H1 (cell line): ENCODE data around the gene ASIC1. TPM values are rescaled to one million over a fixed set of nuclear protein-coding genes. Genes with fewer than 3 reads are reported as not detected.

Experiments
- CTCF ChIA-PET: fragments of 300-600 bp; sonication (Branson Sonifier 250); formaldehyde crosslinking; loops from one replicate; lab custom pipeline; 2021; ENCODE audit not compliant: partially characterized antibody; lab: Charles Lee
- POLR2A ChIA-PET: fragments of 300-600 bp; sonication (Branson Sonifier 250); formaldehyde crosslinking; loops from one replicate; lab custom pipeline; 2021; ENCODE audit warnings: inconsistent platforms; ENCODE audit not compliant: partially characterized antibody; lab: Charles Lee
- DNase-seq, 2 experiments: peaks; one replicate each; pipeline versions ENCODE4 v3.0.0 to v3.0.0-alpha.2; 2010 to 2022; ENCODE audit warnings: low spot score in 2 of 2, low read depth in 1 of 2, mixed read lengths in 1 of 2
- FAIRE-seq: peaks from 2 replicates; lab custom pipeline; 2011; peaks lifted over from hg19 to GRCh38; lab: Jason Lieb, UNC
- H2AFZ ChIP-seq: 2 replicates; pipeline ENCODE4 v1.8.1; 2012; ENCODE audit warnings: low read length, inconsistent platforms
- H2AK5ac ChIP-seq: 2 replicates; pipeline ENCODE4 v1.6.1; 2013; ENCODE audit warnings: low read depth, low read length
- H2BK120ac ChIP-seq: replicated peaks from 2 replicates; pipeline ENCODE3; 2013; ENCODE audit warnings: low read depth, low read length, inconsistent platforms
- H2BK12ac ChIP-seq: 2 replicates; pipeline ENCODE4 v1.6.1; 2013; ENCODE audit warnings: low read depth, low read length
- H2BK15ac ChIP-seq: 2 replicates; pipeline ENCODE4 v1.6.1; 2013; ENCODE audit warnings: low read length
- H2BK20ac ChIP-seq: 2 replicates; pipeline ENCODE4 v1.6.1; 2013; ENCODE audit warnings: low read length
- H2BK5ac ChIP-seq: 2 replicates; pipeline ENCODE4 v1.6.1; 2013; ENCODE audit warnings: low read depth, low read length
- H3K14ac ChIP-seq: 2 replicates; pipeline ENCODE4 v1.6.1; 2013; ENCODE audit warnings: inconsistent platforms; ENCODE audit not compliant: insufficient read length
- H3K18ac ChIP-seq: 2 replicates; pipeline ENCODE4 v1.6.1; 2013; ENCODE audit warnings: low read length; ENCODE audit errors: extremely low read depth
- H3K23ac ChIP-seq: 2 replicates; pipeline ENCODE4 v1.6.1; 2013; ENCODE audit warnings: inconsistent platforms; ENCODE audit not compliant: insufficient read length
- H3K23me2 ChIP-seq: 2 replicates; pipeline ENCODE4 v1.6.1; 2013; ENCODE audit warnings: low read depth, low read length
- H3K27ac ChIP-seq: 2 replicates; pipeline ENCODE4 v1.6.1; 2011; ENCODE audit warnings: low read depth, low read length, inconsistent platforms
- H3K27me3 ChIP-seq, 4 experiments: replicated peaks in 1 of 4; 1 replicate in 1 of 4; 2 replicates in 3 of 4; pipeline versions ENCODE4 v1.6.1 to v1.8.1; 2011 to 2013; ENCODE audit warnings: low read length in 3 of 4, mild to moderate bottlenecking in 3 of 4, inconsistent platforms in 2 of 4, mixed read lengths in 2 of 4, moderate library complexity in 1 of 4; ENCODE audit not compliant: control insufficient read depth in 3 of 4, insufficient read depth in 3 of 4; ENCODE audit errors: extremely low read depth in 1 of 4
- H3K36me3 ChIP-seq, 4 experiments: 2 replicates each; pipeline versions ENCODE4 v1.6.1 to v1.8.1; 2011 to 2013; ENCODE audit warnings: mild to moderate bottlenecking in 4 of 4, low read length in 3 of 4, moderate library complexity in 2 of 4, control low read depth in 1 of 4, inconsistent platforms in 1 of 4; ENCODE audit not compliant: insufficient read depth in 4 of 4, control insufficient read depth in 2 of 4
- H3K4ac ChIP-seq: replicated peaks from 2 replicates; pipeline ENCODE3; 2013; ENCODE audit warnings: low read length, low read depth, mixed read lengths, inconsistent platforms; ENCODE audit not compliant: insufficient read length
- H3K4me1 ChIP-seq, 4 experiments: replicated peaks in 1 of 4; 1 replicate in 1 of 4; 2 replicates in 3 of 4; pipeline versions ENCODE4 v1.6.1 to v1.8.1; 2011 to 2013; ENCODE audit warnings: low read length in 3 of 4, inconsistent platforms in 2 of 4, mixed read lengths in 1 of 4; ENCODE audit not compliant: insufficient read depth in 4 of 4, control insufficient read depth in 3 of 4
- H3K4me2 ChIP-seq, 2 experiments: 2 replicates each; pipeline versions ENCODE4 v1.6.1 to v1.8.1; 2011 to 2013; ENCODE audit warnings: low read depth in 2 of 2, low read length in 2 of 2, control low read depth in 1 of 2, inconsistent platforms in 1 of 2, mild to moderate bottlenecking in 1 of 2; ENCODE audit not compliant: insufficient read depth in 1 of 2
- H3K4me3 ChIP-seq, 4 experiments: fragments of 200-600, 300-600 bp in 1 of 4; sonication (generic), shearing (Covaris generic), sonication (Bioruptor Twin) in 1 of 4; 2 replicates each; pipeline versions ENCODE4 v1.5.1 to v1.8.1; 2011 to 2016; ENCODE audit warnings: low read length in 4 of 4, low read depth in 3 of 4, control low read depth in 2 of 4, inconsistent platforms in 2 of 4, mild to moderate bottlenecking in 2 of 4, mixed read lengths in 1 of 4, moderate library complexity in 1 of 4; ENCODE audit not compliant: insufficient read depth in 2 of 4; ENCODE audit errors: extremely low read depth in 1 of 4
- H3K56ac ChIP-seq: replicated peaks from 2 replicates; pipeline ENCODE3; 2013; ENCODE audit warnings: low read depth, mild to moderate bottlenecking, mixed read lengths, low read length, inconsistent platforms; ENCODE audit not compliant: insufficient read length
- H3K79me1 ChIP-seq: 2 replicates; pipeline ENCODE4 v1.6.1; 2013; ENCODE audit warnings: low read depth, low read length, control low read depth
- H3K79me2 ChIP-seq, 2 experiments: 2 replicates each; pipeline versions ENCODE4 v1.6.1 to v1.8.1; 2012 to 2013; ENCODE audit warnings: low read length in 2 of 2, mild to moderate bottlenecking in 2 of 2, inconsistent platforms in 1 of 2; ENCODE audit not compliant: insufficient read depth in 2 of 2, control insufficient read depth in 1 of 2
- H3K9ac ChIP-seq, 4 experiments: replicated peaks in 1 of 4; 1 replicate in 1 of 4; 2 replicates in 3 of 4; pipeline versions ENCODE4 v1.6.1 to v1.8.1; 2011 to 2013; ENCODE audit warnings: low read depth in 3 of 4, low read length in 3 of 4, control low read depth in 2 of 4, mild to moderate bottlenecking in 2 of 4, moderate library complexity in 2 of 4, inconsistent platforms in 1 of 4; ENCODE audit errors: extremely low read depth in 1 of 4
- H3K9me3 ChIP-seq, 2 experiments: 2 replicates each; pipeline versions ENCODE4 v1.6.1 to v1.8.1; 2012 to 2013; ENCODE audit warnings: mild to moderate bottlenecking in 2 of 2, moderate library complexity in 2 of 2, control low read depth in 1 of 2, inconsistent platforms in 1 of 2, low read depth in 1 of 2, low read length in 1 of 2, mixed read lengths in 1 of 2; ENCODE audit not compliant: insufficient read depth in 2 of 2
- H4K20me1 ChIP-seq, 2 experiments: replicated peaks in 1 of 2; 2 replicates each; pipeline versions ENCODE3 to v1.8.1; 2011 to 2013; ENCODE audit warnings: inconsistent platforms in 2 of 2, low read length in 2 of 2, mild to moderate bottlenecking in 1 of 2; ENCODE audit not compliant: insufficient read depth in 2 of 2, control insufficient read depth in 1 of 2
- H4K5ac ChIP-seq: 2 replicates; pipeline ENCODE4 v1.6.1; 2013; ENCODE audit warnings: low read length, low read depth, mixed read lengths, inconsistent platforms; ENCODE audit not compliant: insufficient read length
- H4K8ac ChIP-seq: 2 replicates; pipeline ENCODE4 v1.8.0; 2013; ENCODE audit warnings: mild to moderate bottlenecking, moderate library complexity, low read length, inconsistent platforms; ENCODE audit not compliant: insufficient read depth; ENCODE audit errors: extremely low read depth
- H4K91ac ChIP-seq: replicated peaks from 2 replicates; pipeline ENCODE3; 2013; ENCODE audit warnings: low read length, mixed read lengths, inconsistent platforms; ENCODE audit not compliant: insufficient read length
- BCL11A ChIP-seq, 2 experiments: IDR thresholded peaks; one replicate each; pipeline ENCODE4 v1.6.1; 2011; ENCODE audit warnings: low read depth in 2 of 2, low read length in 2 of 2, mild to moderate bottlenecking in 2 of 2
- CTBP2 ChIP-seq: IDR thresholded peaks from 2 replicates; pipeline ENCODE4 v1.7.0; 2011; ENCODE audit warnings: borderline replicate concordance, mild to moderate bottlenecking, moderate library complexity, mixed read lengths, low read length; ENCODE audit not compliant: insufficient read depth, insufficient read length
- E2F6 ChIP-seq: IDR thresholded peaks from 2 replicates; pipeline ENCODE4 v1.6.1; 2012; ENCODE audit warnings: inconsistent platforms
- POLR2A ChIP-seq, 2 experiments: IDR thresholded peaks; 1 replicate in 1 of 2; 2 replicates in 1 of 2; pipeline ENCODE4 v1.6.1; 2011; ENCODE audit warnings: low read depth in 2 of 2, low read length in 2 of 2, mild to moderate bottlenecking in 2 of 2; ENCODE audit errors: control extremely low read depth in 1 of 2
- POU5F1 ChIP-seq: IDR thresholded peaks from 2 replicates; pipeline ENCODE4 v1.6.1; 2011; ENCODE audit warnings: low read depth, mild to moderate bottlenecking, low read length, moderate library complexity
- RXRA ChIP-seq: IDR thresholded peaks from 2 replicates; pipeline ENCODE4 v1.6.1; 2011; ENCODE audit warnings: low read depth, mild to moderate bottlenecking, low read length, moderate library complexity; ENCODE audit not compliant: insufficient read depth
- SUZ12 ChIP-seq: fragments of 200-600 bp; sonication (generic); IDR thresholded peaks from 2 replicates; pipeline ENCODE4 v1.6.1; 2012; ENCODE audit warnings: mild to moderate bottlenecking, inconsistent platforms, low read length, moderate library complexity, mixed read lengths
- USF2 ChIP-seq: IDR thresholded peaks from 2 replicates; pipeline ENCODE4 v1.6.1; 2011; ENCODE audit warnings: low read length, improper control_type of control experiment
- WGBS, 2 experiments: shearing (Covaris generic) in 1 of 2; methylation state at CpG; one replicate each; pipeline versions ENCODE4 v1.1.6 to v1.1.7; 2013 to 2015; ENCODE audit warnings: low lambda C conversion rate in 2 of 2, mixed read lengths in 2 of 2, inconsistent platforms in 1 of 2, low coverage in 1 of 2, missing lambda C conversion rate in 1 of 2; ENCODE audit not compliant: insufficient replicate concordance in 2 of 2, insufficient coverage in 1 of 2, insufficient read length in 1 of 2; ENCODE audit errors: extremely low coverage in 1 of 2, missing lambda C conversion rate in 1 of 2; 5-methylcytosine and 5-hydroxymethylcytosine counted together
- polyA plus RNA-seq, 7 experiments: library from polyadenylated mRNA; depleted of rRNA in 3 of 7; stranded (reverse) in 5 of 7; unstranded in 2 of 7; fragments of >200 nt in 5 of 7; fragments of 200-250 nt in 2 of 7; gene quantifications; 1 replicate in 5 of 7; 2 replicates in 1 of 7; 4 replicates in 1 of 7; pipeline versions ENCODE4 v1.2.1 to v1.2.3, GENCODE V29; 2011 to 2013; ENCODE audit warnings: missing spikeins in 2 of 7, mixed read lengths in 2 of 7
- total RNA-seq: library from RNA; stranded (reverse); fragmentation: NEBNext Ultra II Directional; extraction: Animal tissue kit (Norgen Biotek cat#: 25700); gene quantifications from 2 replicates; pipeline ENCODE4 v1.2.1, GENCODE V29; 2021
- TF ChIP-seq, protein P1 (sequence below): IDR thresholded peaks from 2 replicates; pipeline ENCODE4 v1.6.1; 2012; ENCODE audit warnings: low read length, inconsistent platforms

The ASIC1 gene
- total and polyA plus RNA-seq, 2 of the 8 experiments (the other 6 are each of a cell fraction or from before 2014, with no cell fraction given), result 2.4 to 4.4 TPM

- no peak overlapping the region for H3K56ac ChIP-seq
- H3K9me3 ChIP-seq, result no peaks in the 10 kb centered on the region
- no peak overlapping the region for H3K27ac ChIP-seq
- H3K36me3 ChIP-seq, result no peaks in the 10 kb centered on the region
- no peak overlapping the region for H2AK5ac ChIP-seq
- no peak for DNase-seq
- peaks cover 0 to 3% of the 10 kb centered on the region in 2 experiments; a peak in 1 of 4 replicates for H3K79me2 ChIP-seq
- peaks cover 3% of the 10 kb centered on the region for H3K23me2 ChIP-seq
- CTCF ChIA-PET, result interaction anchor here (0.7 to 27.3 kb wide), 8 partner anchors 9 to 773 kb away, joined by 3 to 625 read pairs (median 4); partner anchors contain the start of genes AQP6, COX14 and GPD1
- H4K8ac ChIP-seq, result no peak overlapping the region
- H2BK15ac ChIP-seq, result no peak overlapping the region
- no peaks in the 10 kb centered on the region for H3K79me1 ChIP-seq
- H4K5ac ChIP-seq, result no peak overlapping the region
- no peak overlapping the region for H2BK5ac ChIP-seq
- H3K4me3 ChIP-seq, result no peak overlapping the region
- H3K9ac ChIP-seq, result no peak overlapping the region
- no peak overlapping the region for H3K4ac ChIP-seq
- H2BK12ac ChIP-seq, result no peak overlapping the region
- no peak overlapping the region for H2BK20ac ChIP-seq
- WGBS, 2 experiments, result 90% methylated on average over 4 of the region's 5 CpGs; no CpG with 5 or more reads in 1 of the 2 experiments
- peaks cover 0 to 15% (median 9%) of the 10 kb centered on the region in 4 experiments; a peak in 5 of 7 replicates for H3K27me3 ChIP-seq
- H2AFZ ChIP-seq, result no peak overlapping the region
- POLR2A ChIA-PET, result interaction anchor here (1.6 to 1.7 kb wide), 3 partner anchors 8 to 87 kb away, joined by 4 to 6 read pairs (median 4); partner anchors contain the start of gene CERS5
- H4K91ac ChIP-seq, result no peak overlapping the region
- no peak overlapping the region for H3K4me2 ChIP-seq
- FAIRE-seq, result no peak
- peaks cover 0 to 8% (median under 1%) of the 10 kb centered on the region in 4 experiments; a peak in 2 of 7 replicates for H3K4me1 ChIP-seq
- no peaks in the 10 kb centered on the region for H4K20me1 ChIP-seq
- no peak overlapping the region for H3K23ac ChIP-seq
- H3K18ac ChIP-seq, result no peak overlapping the region
- no peak overlapping the region for H3K14ac ChIP-seq
- no peak overlapping the region for H2BK120ac ChIP-seq
- no peak for TF ChIP-seq USF2
- no peak for TF ChIP-seq RXRA
- no peak for TF ChIP-seq POLR2A (IDR thresholded peaks at IDR 0.05; ENCODE audit: control extremely low read depth in 1 of 2, low read depth in 2 of 2, low read length in 2 of 2)
- TF ChIP-seq SUZ12, result no peak
- TF ChIP-seq BCL11A (IDR thresholded peaks at IDR 0.05; ENCODE audit: low read depth in 2 of 2, low read length in 2 of 2), result no peak
- TF ChIP-seq, protein P1, sequence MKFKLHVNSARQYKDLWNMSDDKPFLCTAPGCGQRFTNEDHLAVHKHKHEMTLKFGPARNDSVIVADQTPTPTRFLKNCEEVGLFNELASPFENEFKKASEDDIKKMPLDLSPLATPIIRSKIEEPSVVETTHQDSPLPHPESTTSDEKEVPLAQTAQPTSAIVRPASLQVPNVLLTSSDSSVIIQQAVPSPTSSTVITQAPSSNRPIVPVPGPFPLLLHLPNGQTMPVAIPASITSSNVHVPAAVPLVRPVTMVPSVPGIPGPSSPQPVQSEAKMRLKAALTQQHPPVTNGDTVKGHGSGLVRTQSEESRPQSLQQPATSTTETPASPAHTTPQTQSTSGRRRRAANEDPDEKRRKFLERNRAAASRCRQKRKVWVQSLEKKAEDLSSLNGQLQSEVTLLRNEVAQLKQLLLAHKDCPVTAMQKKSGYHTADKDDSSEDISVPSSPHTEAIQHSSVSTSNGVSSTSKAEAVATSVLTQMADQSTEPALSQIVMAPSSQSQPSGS, result no peak
- TF ChIP-seq POU5F1, result no peak
- no peak for TF ChIP-seq E2F6
- no peak for TF ChIP-seq CTBP2
Measured at GRCh38 chr12:50079771-50080170, 22.4 kb downstream of the ASIC1 start.
